Lung (tissue), 12 donors: ENCODE results near the gene TESMIN. TPM values are rescaled to one million over a fixed set of nuclear protein-coding genes. Genes with fewer than 3 reads are reported as not detected.

Source experiments
- ATAC-seq: fragments of 200-7000 bp; cut with Tn5 transposase; one replicate; pipeline ENCODE4 v1.9.1; 2020; ENCODE audit warnings: moderate number of reproducible peaks; ENCODE audit not compliant: insufficient read depth, low FRiP score
- DNase-seq, 3 donors: peaks; one replicate each; pipeline ENCODE4 v3.0.0-alpha.2; 2013 to 2017
- H3K27ac ChIP-seq, 2 donors: one replicate each; pipeline ENCODE4 v1.5.1; 2013; ENCODE audit warnings: mild to moderate bottlenecking in 2 of 2, moderate library complexity in 2 of 2, control low read depth in 1 of 2, inconsistent platforms in 1 of 2, low read depth in 1 of 2, low read length in 1 of 2
- H3K27me3 ChIP-seq, 3 donors: one replicate each; pipeline ENCODE4 v1.5.1; 2013; ENCODE audit warnings: low read length in 2 of 3; ENCODE audit not compliant: control insufficient read depth in 3 of 3, insufficient read depth in 3 of 3
- H3K36me3 ChIP-seq, 4 donors: one replicate each; pipeline ENCODE4 v1.5.1; 2013; ENCODE audit warnings: low read length in 4 of 4, mild to moderate bottlenecking in 1 of 4, moderate library complexity in 1 of 4; ENCODE audit not compliant: control insufficient read depth in 4 of 4, insufficient read depth in 4 of 4
- H3K4me1 ChIP-seq, 5 donors: one replicate each; pipeline ENCODE4 v1.5.1; 2013; ENCODE audit warnings: low read length in 5 of 5, mild to moderate bottlenecking in 2 of 5, moderate library complexity in 1 of 5; ENCODE audit not compliant: control insufficient read depth in 5 of 5, insufficient read depth in 5 of 5
- H3K4me3 ChIP-seq: one replicate; pipeline ENCODE4 v1.5.1; 2013; ENCODE audit warnings: mild to moderate bottlenecking, control low read depth, moderate library complexity
- H3K9ac ChIP-seq, 2 donors: one replicate each; pipeline ENCODE4 v1.5.1; 2013; ENCODE audit warnings: low read length in 2 of 2, control low read depth in 1 of 2; ENCODE audit not compliant: insufficient read depth in 1 of 2
- H3K9me3 ChIP-seq, 4 donors: one replicate each; pipeline ENCODE4 v1.5.1; 2013; ENCODE audit warnings: low read length in 3 of 4, mild to moderate bottlenecking in 1 of 4, moderate library complexity in 1 of 4; ENCODE audit not compliant: control insufficient read depth in 4 of 4, insufficient read depth in 3 of 4
- CTCF ChIP-seq: IDR thresholded peaks from 2 replicates; pipeline ENCODE4 v1.5.1; 2012; ENCODE audit warnings: mild to moderate bottlenecking; ENCODE audit errors: control extremely low read depth, extremely low read depth
- WGBS, 2 donors: extraction: QIAGEN DNeasy Blood & Tissue Kit; methylation state at CpG; one replicate each; pipeline ENCODE4 v1.1.7; 2013; 5-methylcytosine and 5-hydroxymethylcytosine counted together
- polyA plus RNA-seq, 2 donors: library from polyadenylated mRNA; stranded (reverse); fragments of 200-250 nt; gene quantifications; one replicate each; pipeline ENCODE4 v1.2.1, GENCODE V29; 2013
- total RNA-seq, 2 donors: library from RNA; depleted of rRNA in 1 of 2; stranded (reverse); fragments of >200 nt in 1 of 2; gene quantifications; one replicate each; pipeline ENCODE4 v1.2.1, GENCODE V29; 2014 to 2021
- donor health status: control.
- donor health status: control.
- donor health status: Bipolar disorder and iron deficiency.
- donor health status: healthy.
- donor health status: DM: yes; HTN: yes; CAD: no.

The TESMIN gene
- total and polyA plus RNA-seq, 4 donors: 0.55 to 6.7 (median 1.8) TPM

- Histone ChIP-seq H3K27ac (no peak overlapping the region), H3K36me3 (peaks cover 0 to 3% (median 0%) of the 10 kb centered on the region in 4 donors), H3K4me1 (peaks cover 0 to 7% (median 0%) of the 10 kb centered on the region in 5 donors), H3K9me3 (no peaks in the 10 kb centered on the region), H3K9ac (no peak overlapping the region), H3K4me3 (no peak overlapping the region), H3K27me3 (no peaks in the 10 kb centered on the region)
- ATAC-seq (no peak), DNase-seq (peak in 2 of 3 donors; percentile 32 to 36)
- WGBS, 2 donors: 85 to 88% methylated on average over 20 of the region's 20 CpGs
- TF ChIP-seq CTCF: no peak
Measured at GRCh38 chr11:68749229-68750123, 1.8 kb downstream of the TESMIN start.

GRCh38 chr11:68748061-68748460 lies 3.3 kb downstream of the TESMIN start:
- H3K4me3 ChIP-seq: no peak overlapping the region
- no peak overlapping the region for H3K27ac ChIP-seq
- no peaks in the 10 kb centered on the region for H3K9me3 ChIP-seq
- WGBS, 2 donors: 69 to 85% methylated on average over 2 of the region's 2 CpGs
- no peak for DNase-seq
- TF ChIP-seq CTCF: no peak
- H3K9ac ChIP-seq: no peak overlapping the region
- no peaks in the 10 kb centered on the region for H3K36me3 ChIP-seq
- ATAC-seq: no peak
- peaks cover 0 to 7% (median 0%) of the 10 kb centered on the region in 5 donors for H3K4me1 ChIP-seq
- no peaks in the 10 kb centered on the region for H3K27me3 ChIP-seq

GRCh38 chr11:68743539-68743938 lies 7.8 kb downstream of the TESMIN start:
- H3K4me1 ChIP-seq: no peaks in the 10 kb centered on the region
- TF ChIP-seq CTCF: no peak
- H3K9ac ChIP-seq: no peak overlapping the region
- H3K4me3 ChIP-seq: no peak overlapping the region
- H3K27me3 ChIP-seq: no peaks in the 10 kb centered on the region
- no peaks in the 10 kb centered on the region for H3K9me3 ChIP-seq
- H3K27ac ChIP-seq: no peak overlapping the region
- DNase-seq (no peak), ATAC-seq (peak; percentile 62)
- WGBS, 2 donors: 74 to 76% methylated on average over 3 of the region's 3 CpGs
- no peaks in the 10 kb centered on the region for H3K36me3 ChIP-seq
